Fibroblast of the aortic adventitia (primary cell): ENCODE results near the gene KCNIP1. TPM values are rescaled to one million over a fixed set of nuclear protein-coding genes. Genes with fewer than 3 reads are reported as not detected.
A peak's percentile ranks its signal among the peaks of the same experiment; 100 is the strongest.

Experiments
- DNase-seq: peaks from one replicate; pipeline ENCODE4 v3.0.0-alpha.2; 2010; ENCODE audit warnings: low read depth
- H3K4me3 ChIP-seq: 2 replicates; pipeline ENCODE4 v1.5.1; 2011; ENCODE audit warnings: low read depth, mild to moderate bottlenecking, control low read depth, low read length, moderate library complexity
- CTCF ChIP-seq: IDR thresholded peaks from 2 replicates; pipeline ENCODE4 v1.5.1; 2011; ENCODE audit warnings: mild to moderate bottlenecking, low read length, control low read depth, inconsistent platforms; ENCODE audit not compliant: insufficient read depth
- total RNA-seq: library from RNA; depleted of rRNA; stranded (reverse); fragments of >200 nt; gene quantifications from 2 replicates; pipeline ENCODE4 v1.2.3, GENCODE V29; 2012; ENCODE audit warnings: low replicate concordance

Gene KCNIP1
- total RNA-seq, 1 donor, result not detected

GRCh38 chr5:170522211-170523141, 18.7 kb downstream of the KCNIP1 start:
- no peak overlapping the region for H3K4me3 ChIP-seq
- TF ChIP-seq CTCF, result no peak
- peak; percentile 39 for DNase-seq

GRCh38 chr5:170523142-170523551, 19.3 kb downstream of the KCNIP1 start:
- no peak for TF ChIP-seq CTCF
- peak; percentile 2 for DNase-seq
- no peak overlapping the region for H3K4me3 ChIP-seq

DNA sequence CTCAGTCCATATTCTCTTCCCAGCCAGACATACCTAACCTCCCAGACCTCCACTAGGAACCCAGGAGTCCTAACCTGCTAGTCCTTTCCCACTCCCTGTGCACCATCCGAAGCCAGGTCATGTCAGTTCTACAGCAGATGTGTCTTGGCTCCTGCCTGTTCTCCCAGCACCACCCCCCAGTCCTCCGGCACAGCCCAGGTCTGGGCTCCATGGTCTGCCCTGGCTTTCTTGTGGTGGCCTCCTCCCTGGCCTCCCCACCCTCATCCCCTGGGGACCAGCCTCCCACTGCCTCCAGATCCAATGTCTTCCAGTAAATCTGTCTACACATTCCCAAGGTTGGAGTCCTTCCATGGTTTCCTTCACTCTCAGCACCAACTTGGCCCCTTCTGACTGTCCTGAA, 20.0 kb downstream of the KCNIP1 start:
- H3K4me3 ChIP-seq, result no peak overlapping the region
- no peak for TF ChIP-seq CTCF

DNA sequence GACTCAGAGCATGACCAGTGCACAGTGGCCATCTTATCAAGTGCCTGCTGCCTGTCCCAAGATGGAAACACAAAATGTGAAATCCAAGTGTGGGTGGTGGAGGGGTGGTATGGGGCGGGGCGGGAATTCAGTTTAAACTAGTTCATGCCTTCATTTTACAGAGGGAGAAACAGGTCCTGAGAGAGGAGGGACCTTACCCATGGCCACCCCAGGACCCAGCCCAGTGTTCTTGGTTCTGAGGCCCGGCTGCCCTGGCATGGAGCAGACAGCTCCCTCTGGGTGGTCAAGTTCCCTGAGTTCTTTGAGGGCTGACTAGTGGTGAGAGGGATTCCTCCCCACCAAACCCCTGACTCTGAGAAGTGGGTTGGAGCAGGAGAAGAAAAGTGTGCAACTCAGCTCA, 20.8 kb downstream of the KCNIP1 start:
- DNase-seq, result no peak
- no peak for TF ChIP-seq CTCF
- no peak overlapping the region for H3K4me3 ChIP-seq

More for the DNA sequence above, 20.0 kb downstream of the KCNIP1 start:
- no peak for DNase-seq

- no peak for TF ChIP-seq CTCF
- no peak overlapping the region for H3K4me3 ChIP-seq
- DNase-seq, result no peak
Measured at GRCh38 chr5:170525470-170526211, 21.8 kb downstream of the KCNIP1 start.

- no peak for TF ChIP-seq CTCF
- no peak overlapping the region for H3K4me3 ChIP-seq
- DNase-seq, result no peak
Measured at GRCh38 chr5:170527991-170528390, 24.2 kb downstream of the KCNIP1 start.
